ENCODE results near the gene PRXL2B. TPM values are rescaled to one million over a fixed set of nuclear protein-coding genes. Genes with fewer than 3 reads are reported as not detected.

The PRXL2B gene
- total RNA-seq, 1 experiment from 2014 or later, result 32.2 TPM

DNA sequence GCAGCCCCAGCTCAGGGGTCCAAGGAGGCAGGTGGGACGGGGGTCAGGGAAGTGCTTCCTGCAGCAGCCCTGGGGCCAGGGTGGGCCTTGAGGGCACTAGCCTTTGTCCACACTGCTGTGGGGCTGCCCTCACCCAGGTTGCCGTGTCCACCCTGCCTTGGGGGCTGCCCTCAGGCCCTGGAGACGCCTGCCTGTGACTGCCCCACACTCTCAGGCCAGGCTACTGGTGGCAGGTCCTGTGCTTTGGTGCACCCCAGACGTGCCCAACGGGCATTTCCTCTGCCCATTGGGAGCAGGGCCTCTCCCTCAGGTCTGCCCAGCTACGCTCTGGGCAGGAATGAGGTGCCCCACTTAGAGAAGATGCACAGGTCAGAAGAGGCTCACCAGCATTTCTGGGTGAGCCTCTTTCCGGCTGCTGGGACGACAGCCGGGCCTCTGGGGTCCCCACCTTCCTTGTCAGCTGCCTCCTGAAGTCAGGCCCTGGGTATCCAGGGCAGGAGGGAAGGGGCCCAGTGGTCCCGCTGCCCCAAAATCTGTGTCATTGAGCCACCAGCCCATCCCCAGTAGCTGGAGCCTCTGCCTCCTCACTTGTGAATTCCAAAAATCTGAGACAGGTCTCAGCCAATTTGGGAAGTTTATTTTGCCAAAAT, 48.9 kb downstream of the PRXL2B start:
- BruUV-seq (replicated peaks), result no TSS peak
- Histone ChIP-seq H4K20me1 (ENCODE audit: insufficient read depth) (no peaks in the 10 kb centered on the region), H3K4me2 (ENCODE audit: low read length) (no peak overlapping the region), H3K9me3 (ENCODE audit: control insufficient read depth in 1 of 2, insufficient read depth in 1 of 2, low read depth in 1 of 2, low read length in 2 of 2) (peaks cover 0 to 9% of the 10 kb centered on the region in 2 experiments; a peak in 2 of 4 replicates), H3K9me2 (ENCODE audit: insufficient read depth) (no peaks in the 10 kb centered on the region), H3K4me1 (ENCODE audit: control insufficient read depth in 1 of 2, insufficient read depth in 2 of 2, low read length in 2 of 2) (peaks cover 0 to 10% of the 10 kb centered on the region in 2 experiments; a peak in 3 of 4 replicates), H3K79me2 (ENCODE audit: insufficient read depth, low read length) (no peaks in the 10 kb centered on the region), H2AFZ (ENCODE audit: low read depth, low read length, poor library complexity, severe bottlenecking) (no peak overlapping the region), H3K4me3 (replicated peaks in 1 of 2; ENCODE audit: low read depth in 1 of 2, low read length in 2 of 2) (no peak overlapping the region), H3K36me3 (ENCODE audit: control insufficient read depth in 1 of 2, insufficient read depth in 2 of 2, low read length in 2 of 2) (no peaks in the 10 kb centered on the region), H3K9ac (ENCODE audit: low read length) (no peak overlapping the region), H3K27me3 (ENCODE audit: insufficient read depth, low read length) (no peaks in the 10 kb centered on the region), H3K27ac (ENCODE audit: low read depth, low read length) (no peak overlapping the region)
- POLR2A ChIA-PET, result no interaction called here
- RAD21 ChIA-PET (ENCODE audit: low non-redundant PET in 1 of 2, low total read pairs in 2 of 2, uncharacterized antibody in 2 of 2, unreplicated experiment in 2 of 2), result no interaction called here
- no peak for ATAC-seq
- no peak for TF ChIP-seq TCF7L2 (IDR thresholded peaks at IDR 0.05; ENCODE audit: borderline replicate concordance, extremely low read depth, insufficient read depth, insufficient read length)
- no peak for TF ChIP-seq ZNF274 (IDR thresholded peaks at IDR 0.05; ENCODE audit: low read depth, low read length)
- TF ChIP-seq, protein P1, sequence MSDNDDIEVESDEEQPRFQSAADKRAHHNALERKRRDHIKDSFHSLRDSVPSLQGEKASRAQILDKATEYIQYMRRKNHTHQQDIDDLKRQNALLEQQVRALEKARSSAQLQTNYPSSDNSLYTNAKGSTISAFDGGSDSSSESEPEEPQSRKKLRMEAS (IDR thresholded peaks at IDR 0.05), result no peak
- intact Hi-C loops (cut with micrococcal nuclease), result no loop called here
- no peak for DNase-seq (ENCODE audit: low read depth, low spot score)
- CTCF ChIA-PET, result no interaction called here

DNA sequence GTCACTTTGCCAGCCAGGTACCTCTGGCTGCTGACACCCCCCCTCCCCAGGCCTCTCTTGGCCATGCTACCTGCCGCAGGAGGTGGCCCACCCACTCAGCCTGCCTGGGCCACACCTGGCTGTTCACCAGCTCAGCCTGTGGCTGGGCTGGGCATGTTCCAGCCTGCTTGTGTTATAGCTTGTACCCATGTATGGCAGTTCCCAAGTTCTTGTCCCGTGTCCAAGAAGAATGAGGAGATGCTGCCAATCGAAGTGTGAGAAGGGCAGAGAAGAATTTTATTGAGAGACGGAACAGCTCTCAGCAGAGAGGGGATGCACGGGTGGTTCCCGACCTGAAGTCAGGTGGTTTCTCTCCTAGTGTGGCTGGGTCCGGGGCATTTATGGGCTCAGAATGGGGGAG, 50.2 kb downstream of the PRXL2B start:
- BruUV-seq (replicated peaks), result no TSS peak
- Histone ChIP-seq H3K4me2 (ENCODE audit: low read length) (no peak overlapping the region), H3K27me3 (ENCODE audit: insufficient read depth, low read length) (no peaks in the 10 kb centered on the region), H3K27ac (ENCODE audit: low read depth, low read length) (no peak overlapping the region), H3K9me2 (ENCODE audit: insufficient read depth) (no peaks in the 10 kb centered on the region), H3K9me3 (ENCODE audit: control insufficient read depth in 1 of 2, insufficient read depth in 1 of 2, low read depth in 1 of 2, low read length in 2 of 2) (peaks cover 0 to 6% of the 10 kb centered on the region in 2 experiments; a peak in 2 of 4 replicates), H3K9ac (ENCODE audit: low read length) (no peak overlapping the region), H3K4me1 (ENCODE audit: control insufficient read depth in 1 of 2, insufficient read depth in 2 of 2, low read length in 2 of 2) (peaks cover 6 to 20% of the 10 kb centered on the region in 2 experiments; a peak in 3 of 4 replicates), H3K4me3 (replicated peaks in 1 of 2; ENCODE audit: low read depth in 1 of 2, low read length in 2 of 2) (no peak overlapping the region), H3K36me3 (ENCODE audit: control insufficient read depth in 1 of 2, insufficient read depth in 2 of 2, low read length in 2 of 2) (no peaks in the 10 kb centered on the region), H2AFZ (ENCODE audit: low read depth, low read length, poor library complexity, severe bottlenecking) (no peak overlapping the region), H4K20me1 (ENCODE audit: insufficient read depth) (no peaks in the 10 kb centered on the region), H3K79me2 (ENCODE audit: insufficient read depth, low read length) (peaks cover 3% of the 10 kb centered on the region; the same call in 1 of the 2 replicates)
- ChIA-PET POLR2A (no interaction called here), RAD21 (ENCODE audit: low non-redundant PET in 1 of 2, low total read pairs in 2 of 2, uncharacterized antibody in 2 of 2, unreplicated experiment in 2 of 2) (no interaction called here), CTCF (no interaction called here)
- intact Hi-C loops (cut with micrococcal nuclease), result no loop called here
- no peak for DNase-seq (ENCODE audit: low read depth, low spot score)
- ATAC-seq, result no peak
- TF ChIP-seq CEBPB (IDR thresholded peaks at IDR 0.05; ENCODE audit: low read depth) (no peak), POLR2AphosphoS5 (IDR thresholded peaks at IDR 0.05; ENCODE audit: low read depth, low read length) (no peak), TCF7L2 (IDR thresholded peaks at IDR 0.05; ENCODE audit: borderline replicate concordance, extremely low read depth, insufficient read depth, insufficient read length) (no peak), YY1 (IDR thresholded peaks at IDR 0.05; ENCODE audit: extremely low read depth, insufficient replicate concordance, low read depth, low read length) (no peak), SRF (IDR thresholded peaks at IDR 0.05; ENCODE audit: low read depth) (no peak), CBX3 (IDR thresholded peaks at IDR 0.05; ENCODE audit: low read depth) (no peak), EGR1 (IDR thresholded peaks at IDR 0.05; ENCODE audit: low read depth) (no peak), SP1 (IDR thresholded peaks at IDR 0.05; ENCODE audit: low read depth) (no peak), ELF1 (IDR thresholded peaks at IDR 0.05; ENCODE audit: borderline replicate concordance, low read depth) (no peak), POLR2A (IDR thresholded peaks at IDR 0.05; ENCODE audit: borderline replicate concordance, extremely low read depth, insufficient read depth, insufficient read length) (no peak), RAD21 (IDR thresholded peaks at IDR 0.05; ENCODE audit: low read depth) (no peak)
- TF ChIP-seq, protein P2, sequence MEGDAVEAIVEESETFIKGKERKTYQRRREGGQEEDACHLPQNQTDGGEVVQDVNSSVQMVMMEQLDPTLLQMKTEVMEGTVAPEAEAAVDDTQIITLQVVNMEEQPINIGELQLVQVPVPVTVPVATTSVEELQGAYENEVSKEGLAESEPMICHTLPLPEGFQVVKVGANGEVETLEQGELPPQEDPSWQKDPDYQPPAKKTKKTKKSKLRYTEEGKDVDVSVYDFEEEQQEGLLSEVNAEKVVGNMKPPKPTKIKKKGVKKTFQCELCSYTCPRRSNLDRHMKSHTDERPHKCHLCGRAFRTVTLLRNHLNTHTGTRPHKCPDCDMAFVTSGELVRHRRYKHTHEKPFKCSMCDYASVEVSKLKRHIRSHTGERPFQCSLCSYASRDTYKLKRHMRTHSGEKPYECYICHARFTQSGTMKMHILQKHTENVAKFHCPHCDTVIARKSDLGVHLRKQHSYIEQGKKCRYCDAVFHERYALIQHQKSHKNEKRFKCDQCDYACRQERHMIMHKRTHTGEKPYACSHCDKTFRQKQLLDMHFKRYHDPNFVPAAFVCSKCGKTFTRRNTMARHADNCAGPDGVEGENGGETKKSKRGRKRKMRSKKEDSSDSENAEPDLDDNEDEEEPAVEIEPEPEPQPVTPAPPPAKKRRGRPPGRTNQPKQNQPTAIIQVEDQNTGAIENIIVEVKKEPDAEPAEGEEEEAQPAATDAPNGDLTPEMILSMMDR (IDR thresholded peaks at IDR 0.05 in 2 of 3, conservative IDR thresholded peaks at IDR 0.05 in 1 of 3; ENCODE audit: borderline replicate concordance in 1 of 3, insufficient read depth in 1 of 3, low read depth in 2 of 3, low read length in 2 of 3), result no peak
- TF ChIP-seq, protein P3, sequence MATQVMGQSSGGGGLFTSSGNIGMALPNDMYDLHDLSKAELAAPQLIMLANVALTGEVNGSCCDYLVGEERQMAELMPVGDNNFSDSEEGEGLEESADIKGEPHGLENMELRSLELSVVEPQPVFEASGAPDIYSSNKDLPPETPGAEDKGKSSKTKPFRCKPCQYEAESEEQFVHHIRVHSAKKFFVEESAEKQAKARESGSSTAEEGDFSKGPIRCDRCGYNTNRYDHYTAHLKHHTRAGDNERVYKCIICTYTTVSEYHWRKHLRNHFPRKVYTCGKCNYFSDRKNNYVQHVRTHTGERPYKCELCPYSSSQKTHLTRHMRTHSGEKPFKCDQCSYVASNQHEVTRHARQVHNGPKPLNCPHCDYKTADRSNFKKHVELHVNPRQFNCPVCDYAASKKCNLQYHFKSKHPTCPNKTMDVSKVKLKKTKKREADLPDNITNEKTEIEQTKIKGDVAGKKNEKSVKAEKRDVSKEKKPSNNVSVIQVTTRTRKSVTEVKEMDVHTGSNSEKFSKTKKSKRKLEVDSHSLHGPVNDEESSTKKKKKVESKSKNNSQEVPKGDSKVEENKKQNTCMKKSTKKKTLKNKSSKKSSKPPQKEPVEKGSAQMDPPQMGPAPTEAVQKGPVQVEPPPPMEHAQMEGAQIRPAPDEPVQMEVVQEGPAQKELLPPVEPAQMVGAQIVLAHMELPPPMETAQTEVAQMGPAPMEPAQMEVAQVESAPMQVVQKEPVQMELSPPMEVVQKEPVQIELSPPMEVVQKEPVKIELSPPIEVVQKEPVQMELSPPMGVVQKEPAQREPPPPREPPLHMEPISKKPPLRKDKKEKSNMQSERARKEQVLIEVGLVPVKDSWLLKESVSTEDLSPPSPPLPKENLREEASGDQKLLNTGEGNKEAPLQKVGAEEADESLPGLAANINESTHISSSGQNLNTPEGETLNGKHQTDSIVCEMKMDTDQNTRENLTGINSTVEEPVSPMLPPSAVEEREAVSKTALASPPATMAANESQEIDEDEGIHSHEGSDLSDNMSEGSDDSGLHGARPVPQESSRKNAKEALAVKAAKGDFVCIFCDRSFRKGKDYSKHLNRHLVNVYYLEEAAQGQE (IDR thresholded peaks at IDR 0.05; ENCODE audit: low read depth), result no peak

Data from HCT116 (cell line).